Measurements from ENCODE around the gene PUM1. TPM values are rescaled to one million over a fixed set of nuclear protein-coding genes. Genes with fewer than 3 reads are reported as not detected.

Gene PUM1
- total RNA-seq, 6 experiments from 2014 or later: 83.6 to 95.4 (median 90.8) TPM

- Mint-ChIP-seq H3K27ac (no peak overlapping the region), H3K36me3 (ENCODE audit: low read depth) (no peaks in the 10 kb centered on the region), H3K4me1 (ENCODE audit: low read depth) (peaks cover 22% of the 10 kb centered on the region), H3K4me3 (no peak overlapping the region), H3K9me3 (no peaks in the 10 kb centered on the region), H3K27me3 (ENCODE audit: insufficient read depth) (no peaks in the 10 kb centered on the region; the same call in 1 of the 2 replicates)
- DNase-seq: peak; percentile 39
- peak; percentile 14; the same call in 1 of the 2 replicates for TF ChIP-seq CTCF (IDR thresholded peaks at IDR 0.05)
Observed at GRCh38 chr1:30919025-30919881, 146.3 kb downstream of the PUM1 start.

- no peaks in the 10 kb centered on the region for H3K36me3 Mint-ChIP-seq (ENCODE audit: low read depth)
- no peak for TF ChIP-seq CTCF (IDR thresholded peaks at IDR 0.05)
- H3K4me1 Mint-ChIP-seq (ENCODE audit: low read depth): peaks cover 21% of the 10 kb centered on the region
- no peak overlapping the region for H3K27ac Mint-ChIP-seq
- no peak for DNase-seq
- H3K4me3 Mint-ChIP-seq: no peak overlapping the region
- no peaks in the 10 kb centered on the region for H3K9me3 Mint-ChIP-seq
- no peaks in the 10 kb centered on the region; the same call in 1 of the 2 replicates for H3K27me3 Mint-ChIP-seq (ENCODE audit: insufficient read depth)
Observed at GRCh38 chr1:30916296-30916695, 149.2 kb downstream of the PUM1 start.

GRCh38 chr1:30915491-30916230, 149.9 kb downstream of the PUM1 start:
- H3K4me3 Mint-ChIP-seq: no peak overlapping the region
- H3K36me3 Mint-ChIP-seq (ENCODE audit: low read depth): no peaks in the 10 kb centered on the region
- H3K4me1 Mint-ChIP-seq (ENCODE audit: low read depth): peaks cover 24% of the 10 kb centered on the region
- H3K9me3 Mint-ChIP-seq: no peaks in the 10 kb centered on the region
- H3K27ac Mint-ChIP-seq: no peak overlapping the region
- no peaks in the 10 kb centered on the region; the same call in 1 of the 2 replicates for H3K27me3 Mint-ChIP-seq (ENCODE audit: insufficient read depth)
- TF ChIP-seq CTCF (IDR thresholded peaks at IDR 0.05): no peak
- no peak for DNase-seq

- DNase-seq: no peak
- Mint-ChIP-seq H3K9me3 (no peaks in the 10 kb centered on the region), H3K4me3 (no peak overlapping the region), H3K27me3 (ENCODE audit: insufficient read depth) (no peaks in the 10 kb centered on the region; the same call in 1 of the 2 replicates), H3K27ac (no peak overlapping the region), H3K4me1 (ENCODE audit: low read depth) (peaks cover 26% of the 10 kb centered on the region), H3K36me3 (ENCODE audit: low read depth) (no peaks in the 10 kb centered on the region)
- no peak for TF ChIP-seq CTCF (IDR thresholded peaks at IDR 0.05)
Observed at GRCh38 chr1:30914931-30915330, 150.6 kb downstream of the PUM1 start.

GRCh38 chr1:30914587-30914922, 151.0 kb downstream of the PUM1 start:
- no peaks in the 10 kb centered on the region; the same call in 1 of the 2 replicates for H3K27me3 Mint-ChIP-seq (ENCODE audit: insufficient read depth)
- H3K36me3 Mint-ChIP-seq (ENCODE audit: low read depth): no peaks in the 10 kb centered on the region
- no peak overlapping the region for H3K4me3 Mint-ChIP-seq
- no peak overlapping the region for H3K27ac Mint-ChIP-seq
- H3K9me3 Mint-ChIP-seq: no peaks in the 10 kb centered on the region
- no peak for DNase-seq
- H3K4me1 Mint-ChIP-seq (ENCODE audit: low read depth): peaks cover 29% of the 10 kb centered on the region
- no peak for TF ChIP-seq CTCF (IDR thresholded peaks at IDR 0.05)

Data from HFFc6 (cell line).